H9 (cell line): ENCODE results near the gene IGDCC3. TPM values are rescaled to one million over a fixed set of nuclear protein-coding genes. Genes with fewer than 3 reads are reported as not detected.

ENCODE experiments used
- DNase-seq: peaks from one replicate; pipeline ENCODE4 v3.0.0-alpha.2; 2017
- H2AFZ ChIP-seq: one replicate; pipeline ENCODE4 v1.6.1; 2013; ENCODE audit warnings: mild to moderate bottlenecking, low read length, control low read depth, moderate library complexity
- H2AK5ac ChIP-seq: 2 replicates; pipeline ENCODE4 v1.6.1; 2013; ENCODE audit warnings: low read length, control low read depth, mixed read lengths; ENCODE audit not compliant: insufficient read length
- H2BK120ac ChIP-seq: one replicate; pipeline ENCODE4 v1.6.1; 2013; ENCODE audit warnings: low read depth, mild to moderate bottlenecking, low read length, control low read depth, inconsistent platforms; ENCODE audit not compliant: poor library complexity, severe bottlenecking
- H2BK12ac ChIP-seq: 2 replicates; pipeline ENCODE4 v1.6.1; 2013; ENCODE audit warnings: low read length, control low read depth, mixed read lengths, low read depth; ENCODE audit not compliant: insufficient read length
- H2BK15ac ChIP-seq: 2 replicates; pipeline ENCODE4 v1.6.1; 2013; ENCODE audit warnings: low read depth, low read length, control low read depth
- H2BK20ac ChIP-seq: one replicate; pipeline ENCODE4 v1.6.1; 2013; ENCODE audit warnings: low read depth, mild to moderate bottlenecking, low read length, control low read depth, inconsistent platforms; ENCODE audit not compliant: poor library complexity, severe bottlenecking
- H2BK5ac ChIP-seq: 2 replicates; pipeline ENCODE4 v1.6.1; 2013; ENCODE audit warnings: low read length, control low read depth, mixed read lengths; ENCODE audit not compliant: insufficient read length
- H3K14ac ChIP-seq: 2 replicates; pipeline ENCODE4 v1.6.1; 2013; ENCODE audit warnings: low read length, control low read depth; ENCODE audit not compliant: insufficient read depth
- H3K18ac ChIP-seq: 2 replicates; pipeline ENCODE4 v1.6.1; 2013; ENCODE audit warnings: low read depth, mild to moderate bottlenecking, mixed read lengths, low read length, control low read depth; ENCODE audit not compliant: insufficient read length
- H3K23ac ChIP-seq: 2 replicates; pipeline ENCODE4 v1.6.1; 2013; ENCODE audit warnings: low read length, control low read depth, mixed read lengths, low read depth; ENCODE audit not compliant: insufficient read length
- H3K23me2 ChIP-seq: 2 replicates; pipeline ENCODE4 v1.6.1; 2013; ENCODE audit warnings: low read depth, mild to moderate bottlenecking, mixed read lengths, low read length, control low read depth; ENCODE audit not compliant: insufficient read length, poor library complexity, severe bottlenecking
- H3K27ac ChIP-seq: 2 replicates; pipeline ENCODE4 v1.5.1; 2013; ENCODE audit warnings: low read length, control low read depth, mixed read lengths, low read depth; ENCODE audit not compliant: insufficient read length
- H3K27me3 ChIP-seq: 2 replicates; pipeline ENCODE4 v1.6.1; 2013; ENCODE audit warnings: low read length, control low read depth, inconsistent platforms; ENCODE audit not compliant: insufficient read depth
- H3K4ac ChIP-seq: 2 replicates; pipeline ENCODE4 v1.6.1; 2013; ENCODE audit warnings: low read depth, mild to moderate bottlenecking, control low read depth, inconsistent platforms, low read length, moderate library complexity
- H3K4me1 ChIP-seq: 2 replicates; pipeline ENCODE4 v1.6.1; 2013; ENCODE audit warnings: low read length, control low read depth, inconsistent platforms; ENCODE audit not compliant: insufficient read depth
- H3K4me2 ChIP-seq: 2 replicates; pipeline ENCODE4 v1.6.1; 2013; ENCODE audit warnings: low read length, control low read depth, mixed read lengths; ENCODE audit not compliant: insufficient read length, insufficient read depth
- H3K56ac ChIP-seq: 2 replicates; pipeline ENCODE4 v1.6.1; 2013; ENCODE audit warnings: low read depth, mild to moderate bottlenecking, mixed read lengths, low read length, control low read depth; ENCODE audit not compliant: insufficient read length
- H3K79me1 ChIP-seq: 2 replicates; pipeline ENCODE4 v1.6.1; 2013; ENCODE audit warnings: low read depth, mild to moderate bottlenecking, moderate library complexity, low read length, control low read depth, inconsistent platforms; ENCODE audit not compliant: insufficient read depth, poor library complexity, severe bottlenecking
- H3K79me2 ChIP-seq: 2 replicates; pipeline ENCODE4 v1.6.1; 2013; ENCODE audit warnings: low read length, control low read depth, inconsistent platforms; ENCODE audit not compliant: insufficient read depth
- H3K9ac ChIP-seq: 2 replicates; pipeline ENCODE4 v1.6.1; 2013; ENCODE audit warnings: low read length, control low read depth, mixed read lengths; ENCODE audit not compliant: insufficient read length; ENCODE audit errors: extremely low read depth
- H3K9me3 ChIP-seq: one replicate; pipeline ENCODE4 v1.6.1; 2013; ENCODE audit warnings: low read depth, low read length, inconsistent platforms; ENCODE audit not compliant: control insufficient read depth
- H3T11ph ChIP-seq: one replicate; pipeline ENCODE4 v1.6.1; 2013; ENCODE audit warnings: mild to moderate bottlenecking, low read length, control low read depth, inconsistent platforms
- H4K20me1 ChIP-seq: one replicate; pipeline ENCODE4 v1.6.1; 2013; ENCODE audit not compliant: control insufficient read depth, insufficient read length, insufficient read depth
- H4K5ac ChIP-seq: 2 replicates; pipeline ENCODE4 v1.6.1; 2013; ENCODE audit warnings: low read depth, mild to moderate bottlenecking, mixed read lengths, low read length, control low read depth; ENCODE audit not compliant: insufficient read length
- H4K8ac ChIP-seq: replicated peaks from 2 replicates; pipeline ENCODE4 v1.6.1; 2013; ENCODE audit warnings: low read length, control low read depth, mixed read lengths, low read depth; ENCODE audit not compliant: insufficient read length
- H4K91ac ChIP-seq: 2 replicates; pipeline ENCODE4 v1.6.1; 2013; ENCODE audit warnings: low read depth, mild to moderate bottlenecking, moderate library complexity, mixed read lengths, low read length, control low read depth; ENCODE audit not compliant: insufficient read length
- H3K27ac Mint-ChIP-seq, 3 experiments: 2 replicates in 2 of 3; 3 replicates in 1 of 3; pipeline ENCODE4 v1.8.0; 2020 to 2021; ENCODE audit warnings: mixed read lengths in 3 of 3, mild to moderate bottlenecking in 1 of 3, moderate library complexity in 1 of 3
- H3K27me3 Mint-ChIP-seq: 2 replicates; pipeline ENCODE4 v1.8.0; 2021; ENCODE audit warnings: low read depth, mild to moderate bottlenecking, moderate library complexity, mixed read lengths
- H3K36me3 Mint-ChIP-seq, 3 experiments: 2 replicates in 2 of 3; 3 replicates in 1 of 3; pipeline ENCODE4 v1.8.0; 2020 to 2021; ENCODE audit warnings: low read depth in 3 of 3, mixed read lengths in 3 of 3; ENCODE audit not compliant: insufficient read depth in 1 of 3
- H3K4me1 Mint-ChIP-seq, 2 experiments: 2 replicates each; pipeline ENCODE4 v1.8.0; 2020; ENCODE audit warnings: mixed read lengths in 2 of 2
- H3K4me3 Mint-ChIP-seq, 2 experiments: 2 replicates in 1 of 2; 3 replicates in 1 of 2; pipeline ENCODE4 v1.8.0; 2020 to 2021; ENCODE audit warnings: mild to moderate bottlenecking in 2 of 2, mixed read lengths in 2 of 2, moderate library complexity in 1 of 2
- H3K9me3 Mint-ChIP-seq, 2 experiments: 2 replicates in 1 of 2; 3 replicates in 1 of 2; pipeline ENCODE4 v1.8.0; 2020; ENCODE audit warnings: mild to moderate bottlenecking in 2 of 2, mixed read lengths in 2 of 2, moderate library complexity in 1 of 2
- CTCF ChIP-seq: fragments of 200-600 bp; sonication (generic); conservative IDR thresholded peaks from 3 replicates; pipeline ENCODE4 v1.8.0; 2021; ENCODE audit warnings: antibody characterized with exemption, mild to moderate bottlenecking
- WGBS: extraction: QIAGEN DNeasy Blood & Tissue Kit; methylation state at CpG from one replicate; pipeline ENCODE4 v1.1.7; 2013; ENCODE audit warnings: missing lambda C conversion rate, low lambda C conversion rate, mixed read lengths; ENCODE audit not compliant: insufficient read length; ENCODE audit errors: extremely low coverage; 5-methylcytosine and 5-hydroxymethylcytosine counted together
- total RNA-seq: library from RNA; stranded (reverse); gene quantifications from 2 replicates; pipeline ENCODE4 v1.2.1, GENCODE V29; 2021

Gene IGDCC3
- total RNA-seq, 1 experiment from 2014 or later = 18.9 TPM

- Histone ChIP-seq H3T11ph (no peak overlapping the region), H3K56ac (no peak overlapping the region), H3K27me3 (no peaks in the 10 kb centered on the region; the same call in 1 of the 2 replicates), H2BK15ac (no peak overlapping the region), H3K4me1 (peaks cover 21% of the 10 kb centered on the region; the same call in 1 of the 2 replicates), H2AFZ (no peak overlapping the region), H3K4me2 (no peak overlapping the region), H4K20me1 (no peaks in the 10 kb centered on the region), H3K14ac (no peak overlapping the region), H4K5ac (no peak overlapping the region), H3K23me2 (no peaks in the 10 kb centered on the region), H2BK5ac (no peak overlapping the region), H3K23ac (no peak overlapping the region), H2BK120ac (no peak overlapping the region), H4K8ac (no peak overlapping the region), H2BK12ac (no peak overlapping the region), H2BK20ac (no peak overlapping the region), H3K9ac (no peak overlapping the region), H3K18ac (no peak overlapping the region), H3K79me1 (no peaks in the 10 kb centered on the region), H3K9me3 (no peaks in the 10 kb centered on the region), H4K91ac (no peak overlapping the region), H3K4ac (no peak overlapping the region), H3K27ac (no peak overlapping the region), H3K79me2 (no peaks in the 10 kb centered on the region), H2AK5ac (no peak overlapping the region)
- WGBS = no CpG with 5 or more reads among the region's 32 CpGs
- DNase-seq = no peak
- TF ChIP-seq CTCF = no peak
- peaks cover 0 to 4% (median 0%) of the 10 kb centered on the region in 3 experiments; a peak in 4 of 7 replicates for H3K36me3 Mint-ChIP-seq
- H3K4me3 Mint-ChIP-seq = peak overlapping the region in 1 of 2 experiments; percentile 25; a peak in 2 of 5 replicates
- no peaks in the 10 kb centered on the region for H3K9me3 Mint-ChIP-seq
- H3K27me3 Mint-ChIP-seq = peaks cover 25% of the 10 kb centered on the region
- peaks cover 43 to 58% of the 10 kb centered on the region in 2 experiments for H3K4me1 Mint-ChIP-seq
- peak overlapping the region in 2 of 3 experiments; percentile 44 to 81; a peak in 4 of 7 replicates for H3K27ac Mint-ChIP-seq
Observed at GRCh38 chr15:65361708-65362459, 15.9 kb downstream of the IGDCC3 start.
